ENCODE results near the gene TBC1D22B.

DNA sequence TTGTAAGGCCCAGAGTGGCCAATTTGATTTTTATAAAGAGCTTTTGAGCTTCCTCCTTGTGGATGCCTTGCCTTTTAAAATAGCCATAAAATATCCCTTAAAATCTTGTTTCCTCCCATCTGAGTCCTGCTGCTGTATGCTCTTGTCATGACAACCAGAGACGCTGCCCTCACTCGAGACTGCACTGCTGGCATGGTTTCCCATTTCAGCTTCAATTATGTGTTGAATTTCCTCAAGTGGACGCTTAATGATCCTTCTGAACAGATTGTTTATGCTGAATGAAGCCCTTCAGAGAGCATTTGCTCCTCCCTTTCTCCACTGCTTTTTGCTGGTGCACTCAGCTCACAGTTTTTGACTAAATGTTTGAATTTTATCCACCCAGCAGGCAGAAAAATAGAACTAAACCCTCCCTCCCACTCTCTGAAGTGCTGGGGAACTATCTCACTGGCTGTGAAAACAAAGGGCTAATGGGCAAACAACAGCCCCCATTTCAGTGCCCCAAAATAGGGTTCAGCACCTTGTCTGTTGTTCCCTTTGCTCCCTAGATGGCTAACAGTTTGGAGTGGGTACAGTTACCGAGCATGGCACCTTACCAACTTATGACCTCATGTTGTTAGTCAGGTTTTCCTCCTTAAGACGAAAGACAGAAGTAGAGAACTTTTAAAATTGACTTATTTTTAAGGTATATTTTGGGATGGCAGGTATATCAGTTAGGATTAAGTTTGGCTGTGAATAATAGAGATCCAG lies 50.7 kb downstream of the TBC1D22B start:
- TF ChIP-seq, protein P1, sequence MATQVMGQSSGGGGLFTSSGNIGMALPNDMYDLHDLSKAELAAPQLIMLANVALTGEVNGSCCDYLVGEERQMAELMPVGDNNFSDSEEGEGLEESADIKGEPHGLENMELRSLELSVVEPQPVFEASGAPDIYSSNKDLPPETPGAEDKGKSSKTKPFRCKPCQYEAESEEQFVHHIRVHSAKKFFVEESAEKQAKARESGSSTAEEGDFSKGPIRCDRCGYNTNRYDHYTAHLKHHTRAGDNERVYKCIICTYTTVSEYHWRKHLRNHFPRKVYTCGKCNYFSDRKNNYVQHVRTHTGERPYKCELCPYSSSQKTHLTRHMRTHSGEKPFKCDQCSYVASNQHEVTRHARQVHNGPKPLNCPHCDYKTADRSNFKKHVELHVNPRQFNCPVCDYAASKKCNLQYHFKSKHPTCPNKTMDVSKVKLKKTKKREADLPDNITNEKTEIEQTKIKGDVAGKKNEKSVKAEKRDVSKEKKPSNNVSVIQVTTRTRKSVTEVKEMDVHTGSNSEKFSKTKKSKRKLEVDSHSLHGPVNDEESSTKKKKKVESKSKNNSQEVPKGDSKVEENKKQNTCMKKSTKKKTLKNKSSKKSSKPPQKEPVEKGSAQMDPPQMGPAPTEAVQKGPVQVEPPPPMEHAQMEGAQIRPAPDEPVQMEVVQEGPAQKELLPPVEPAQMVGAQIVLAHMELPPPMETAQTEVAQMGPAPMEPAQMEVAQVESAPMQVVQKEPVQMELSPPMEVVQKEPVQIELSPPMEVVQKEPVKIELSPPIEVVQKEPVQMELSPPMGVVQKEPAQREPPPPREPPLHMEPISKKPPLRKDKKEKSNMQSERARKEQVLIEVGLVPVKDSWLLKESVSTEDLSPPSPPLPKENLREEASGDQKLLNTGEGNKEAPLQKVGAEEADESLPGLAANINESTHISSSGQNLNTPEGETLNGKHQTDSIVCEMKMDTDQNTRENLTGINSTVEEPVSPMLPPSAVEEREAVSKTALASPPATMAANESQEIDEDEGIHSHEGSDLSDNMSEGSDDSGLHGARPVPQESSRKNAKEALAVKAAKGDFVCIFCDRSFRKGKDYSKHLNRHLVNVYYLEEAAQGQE (tag by site-specific recombination; IDR thresholded peaks at IDR 0.05) = no peak
- TF ChIP-seq PRDM1 (tag by site-specific recombination; IDR thresholded peaks at IDR 0.05) = no peak
- TF ChIP-seq, protein P2, sequence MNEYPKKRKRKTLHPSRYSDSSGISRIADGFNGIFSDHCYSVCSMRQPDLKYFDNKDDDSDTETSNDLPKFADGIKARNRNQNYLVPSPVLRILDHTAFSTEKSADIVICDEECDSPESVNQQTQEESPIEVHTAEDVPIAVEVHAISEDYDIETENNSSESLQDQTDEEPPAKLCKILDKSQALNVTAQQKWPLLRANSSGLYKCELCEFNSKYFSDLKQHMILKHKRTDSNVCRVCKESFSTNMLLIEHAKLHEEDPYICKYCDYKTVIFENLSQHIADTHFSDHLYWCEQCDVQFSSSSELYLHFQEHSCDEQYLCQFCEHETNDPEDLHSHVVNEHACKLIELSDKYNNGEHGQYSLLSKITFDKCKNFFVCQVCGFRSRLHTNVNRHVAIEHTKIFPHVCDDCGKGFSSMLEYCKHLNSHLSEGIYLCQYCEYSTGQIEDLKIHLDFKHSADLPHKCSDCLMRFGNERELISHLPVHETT (tag by site-specific recombination; IDR thresholded peaks at IDR 0.05) = no peak

All from HEK293 (cell line).